Renal cortical epithelial cell (primary cell): ENCODE data around the gene GPR65. TPM values are rescaled to one million over a fixed set of nuclear protein-coding genes. Genes with fewer than 3 reads are reported as not detected.

ENCODE experiments used
- DNase-seq: peaks from one replicate; pipeline ENCODE4 v3.0.0-alpha.2; 2011; ENCODE audit warnings: low read depth
- total RNA-seq: library from RNA; depleted of rRNA; stranded (reverse); fragments of >200 nt; gene quantifications from 2 replicates; pipeline ENCODE4 v1.2.3, GENCODE V29; 2014

GPR65 gene
- total RNA-seq, 1 donor from 2014 or later = not detected

DNA sequence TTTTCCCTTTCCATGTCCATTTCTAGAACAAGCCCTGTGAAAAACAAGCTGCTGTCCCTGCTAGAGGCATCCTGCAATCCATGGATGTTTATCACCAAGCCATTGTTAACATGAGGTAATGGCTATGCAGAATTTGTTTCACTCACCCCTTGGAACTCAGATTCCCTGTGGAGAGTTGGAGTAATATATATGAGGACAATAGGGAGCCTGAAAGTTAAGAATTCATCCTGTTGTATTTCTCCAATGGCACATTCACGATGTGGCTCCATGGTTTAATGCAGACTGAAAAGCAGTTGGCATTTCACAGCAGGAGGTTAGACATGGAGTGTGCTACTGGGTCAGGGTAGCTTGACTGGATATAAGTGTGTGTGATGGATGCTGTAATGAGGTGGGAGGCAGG lies 32.4 kb downstream of the GPR65 start:
- DNase-seq = no peak

DNA sequence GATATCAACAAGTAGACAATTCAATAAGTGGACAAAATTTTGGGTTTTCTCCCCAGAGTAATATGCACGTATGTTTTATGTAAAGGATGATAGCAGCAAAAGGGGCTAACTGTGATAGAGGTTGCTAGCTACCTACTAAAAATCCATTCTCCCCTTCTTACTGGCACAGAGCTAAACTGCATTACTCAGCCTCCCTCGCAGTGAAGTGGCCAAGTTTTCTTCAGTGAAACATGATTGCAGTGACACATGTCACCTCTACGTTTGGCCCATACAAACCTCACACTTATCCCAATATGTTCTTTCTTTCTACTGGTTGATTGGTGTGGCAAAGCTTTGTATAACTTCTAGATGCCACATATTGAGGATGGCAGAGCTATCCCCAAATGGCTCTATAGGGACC lies 34.3 kb downstream of the GPR65 start:
- DNase-seq = no peak

- no peak for DNase-seq
Measured at GRCh38 chr14:88040146-88040545, 35.2 kb downstream of the GPR65 start.

DNA sequence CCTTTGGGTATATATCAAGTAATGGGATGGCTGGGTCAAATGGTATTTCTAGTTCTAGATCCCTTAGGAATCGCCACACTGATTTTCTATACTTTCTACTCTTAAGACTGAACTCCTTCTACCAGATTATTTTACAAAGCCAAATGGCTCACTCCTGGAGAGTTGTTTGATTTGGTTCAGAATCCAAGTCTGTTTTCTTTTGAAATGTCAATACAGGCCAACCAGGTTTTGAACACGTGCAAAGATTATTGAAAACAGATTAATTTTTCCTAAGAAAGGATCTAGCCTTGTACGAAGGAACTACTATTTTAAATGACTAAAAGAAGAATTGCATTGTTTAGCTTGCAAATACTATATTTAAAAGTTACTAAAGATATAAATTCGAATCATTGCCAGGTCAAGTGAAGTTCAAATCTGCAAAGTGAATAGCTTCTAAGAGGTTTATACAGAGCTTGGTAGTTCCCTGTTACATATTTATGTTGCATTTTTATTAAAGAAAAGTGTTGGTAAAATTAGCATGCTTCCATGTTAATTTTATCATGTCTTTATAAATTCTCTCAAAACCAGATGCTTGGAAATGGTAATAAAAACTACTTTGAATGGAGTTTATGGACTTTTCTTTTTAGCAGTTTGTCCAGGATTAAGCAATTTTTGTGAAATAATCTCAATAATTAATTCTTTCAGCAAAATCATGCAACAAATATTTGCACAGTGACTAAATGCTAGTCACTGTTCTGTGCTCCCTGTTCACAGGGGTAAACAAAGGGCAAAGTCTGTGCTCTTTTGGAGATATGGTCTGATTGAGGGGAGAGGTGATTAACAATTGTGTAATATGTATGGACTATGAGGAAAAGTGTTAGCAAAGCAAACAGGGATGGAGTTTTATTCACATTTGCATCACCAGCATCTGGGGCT lies 38.9 kb downstream of the GPR65 start:
- no peak for DNase-seq

GRCh38 chr14:88044444-88044758 lies 39.5 kb downstream of the GPR65 start:
- no peak for DNase-seq

DNA sequence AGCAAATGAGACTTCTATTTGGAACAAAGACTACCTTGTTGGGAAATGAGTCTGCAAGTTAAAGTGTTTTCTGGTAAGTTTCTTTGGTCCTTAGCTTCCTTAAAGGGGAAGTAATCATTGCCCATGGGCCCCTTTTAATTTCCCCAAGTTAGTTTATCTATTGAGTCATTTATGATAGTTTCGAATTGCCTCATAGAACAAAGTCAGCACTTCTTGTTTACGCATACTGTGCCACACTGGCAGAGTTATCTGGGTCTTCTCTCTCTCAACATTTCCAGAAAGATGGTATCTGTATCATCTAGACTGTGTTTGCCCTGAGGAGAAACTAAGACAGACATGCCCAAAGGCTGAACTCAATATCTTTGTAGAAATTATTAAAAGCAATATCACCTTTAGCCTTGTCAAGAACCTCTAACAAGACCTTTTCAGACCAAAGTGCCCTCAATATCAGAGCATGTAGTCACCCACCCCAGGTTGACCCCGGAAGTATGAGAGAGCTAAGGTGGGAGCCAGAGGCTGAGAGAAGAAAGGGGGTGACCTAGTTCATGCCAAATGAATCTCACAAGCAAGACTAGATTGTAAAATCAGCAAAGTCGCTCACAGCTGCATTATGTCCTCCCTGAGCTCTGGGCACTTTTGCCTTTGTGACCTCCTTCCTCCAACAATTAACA lies 40.0 kb downstream of the GPR65 start:
- DNase-seq = no peak

GRCh38 chr14:88045705-88046104 lies 40.8 kb downstream of the GPR65 start:
- DNase-seq = no peak

DNA sequence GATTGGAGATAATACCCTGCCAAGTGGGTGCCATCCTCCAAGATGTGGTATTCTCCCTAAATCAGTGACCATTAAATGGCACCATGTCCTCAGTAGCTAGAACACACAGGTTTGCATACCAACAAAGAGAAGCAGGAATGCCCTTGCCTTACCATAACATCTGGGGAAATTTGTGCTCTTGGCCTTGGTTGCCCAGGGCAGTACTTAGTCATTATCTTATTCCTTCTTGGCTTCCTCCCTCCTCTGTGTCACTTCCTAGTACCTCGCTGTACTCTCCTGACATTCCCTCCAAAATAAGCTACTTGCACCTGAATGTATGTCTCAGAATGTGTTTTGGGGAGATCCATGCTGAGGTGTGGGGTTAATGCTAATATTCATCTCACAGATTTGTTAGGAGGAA lies 43.4 kb downstream of the GPR65 start:
- DNase-seq = no peak

DNA sequence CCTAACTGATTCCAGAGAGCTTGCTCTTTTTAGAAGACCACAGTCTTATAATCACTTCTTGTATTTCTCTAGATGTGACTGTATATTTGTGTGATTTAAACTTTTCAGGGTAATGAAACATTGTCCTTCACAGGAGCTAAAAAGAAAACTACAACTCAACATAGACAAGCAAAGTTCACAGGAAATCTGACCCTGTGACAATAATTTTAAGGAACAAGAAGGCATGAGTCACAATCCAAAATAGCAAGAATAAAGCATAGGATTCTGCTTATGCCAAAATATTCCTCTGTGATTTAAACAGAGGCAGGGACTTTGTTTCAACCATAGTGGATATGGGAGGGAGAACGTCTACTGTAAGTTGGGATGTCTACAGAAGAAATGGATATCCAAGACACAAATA lies 44.3 kb downstream of the GPR65 start:
- no peak for DNase-seq

DNA sequence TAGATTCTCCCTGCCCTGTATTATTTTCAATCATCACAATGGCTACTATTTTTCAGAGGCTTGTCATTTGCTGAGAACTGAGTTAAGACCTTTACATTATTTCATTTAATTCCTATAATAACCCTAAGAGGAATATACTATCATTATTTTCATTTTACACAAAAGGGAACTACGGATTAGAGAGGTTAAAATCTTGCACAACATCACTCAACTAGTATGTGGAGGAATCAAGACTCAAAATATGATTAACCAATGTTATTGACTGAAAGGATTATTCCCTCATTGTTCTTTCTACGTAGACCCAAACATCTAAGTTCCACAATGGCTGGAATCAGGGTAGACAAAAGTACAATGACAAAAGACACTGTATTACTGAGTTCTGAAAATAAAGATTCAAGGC lies 45.0 kb downstream of the GPR65 start:
- no peak for DNase-seq

DNA sequence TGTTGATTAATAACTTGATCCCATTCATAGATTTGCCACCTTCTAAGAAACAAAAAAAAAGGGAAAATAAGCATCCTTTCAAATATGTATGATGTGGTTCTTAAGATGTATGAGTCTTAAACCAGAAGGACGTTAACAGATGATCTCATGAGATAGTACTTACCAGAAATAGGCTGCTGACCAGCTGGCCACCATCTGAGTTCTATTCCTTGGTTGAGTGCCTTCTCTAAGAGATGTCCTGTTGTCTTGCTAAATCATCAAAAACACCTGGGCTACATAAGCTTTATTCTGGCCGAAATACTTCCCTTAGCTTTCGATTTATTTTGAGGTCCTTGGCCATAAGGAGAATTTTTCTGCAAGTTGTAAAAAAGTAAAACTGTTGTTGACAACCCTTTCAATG lies 55.6 kb downstream of the GPR65 start:
- DNase-seq = no peak

DNA sequence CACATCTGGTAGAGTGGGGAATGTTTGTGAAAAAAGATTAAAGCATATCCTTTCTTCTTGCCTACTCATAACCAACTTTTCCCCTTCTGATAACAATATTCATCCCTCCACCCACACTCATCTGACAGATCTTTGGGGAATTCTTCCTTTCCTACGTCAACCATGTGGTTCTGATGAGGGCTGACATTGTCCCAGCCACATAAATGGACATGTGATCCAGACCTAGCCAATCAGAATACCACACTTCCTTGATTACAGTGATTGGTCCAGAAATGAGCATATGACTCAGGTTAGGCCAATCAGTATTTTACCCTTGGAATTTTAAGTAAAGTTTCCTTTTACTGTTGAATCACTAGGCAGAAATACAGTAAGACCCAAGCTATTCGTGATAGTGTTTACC lies 58.9 kb downstream of the GPR65 start:
- no peak for DNase-seq

Other genes with a start within 250 kb of the GPR65 start
- gene GALC, start 12.0 kb upstream of the GPR65 start, total RNA-seq = 15.5 and 25.4 TPM in 2 replicates